ENCODE results near the gene UTP4.

DNA sequence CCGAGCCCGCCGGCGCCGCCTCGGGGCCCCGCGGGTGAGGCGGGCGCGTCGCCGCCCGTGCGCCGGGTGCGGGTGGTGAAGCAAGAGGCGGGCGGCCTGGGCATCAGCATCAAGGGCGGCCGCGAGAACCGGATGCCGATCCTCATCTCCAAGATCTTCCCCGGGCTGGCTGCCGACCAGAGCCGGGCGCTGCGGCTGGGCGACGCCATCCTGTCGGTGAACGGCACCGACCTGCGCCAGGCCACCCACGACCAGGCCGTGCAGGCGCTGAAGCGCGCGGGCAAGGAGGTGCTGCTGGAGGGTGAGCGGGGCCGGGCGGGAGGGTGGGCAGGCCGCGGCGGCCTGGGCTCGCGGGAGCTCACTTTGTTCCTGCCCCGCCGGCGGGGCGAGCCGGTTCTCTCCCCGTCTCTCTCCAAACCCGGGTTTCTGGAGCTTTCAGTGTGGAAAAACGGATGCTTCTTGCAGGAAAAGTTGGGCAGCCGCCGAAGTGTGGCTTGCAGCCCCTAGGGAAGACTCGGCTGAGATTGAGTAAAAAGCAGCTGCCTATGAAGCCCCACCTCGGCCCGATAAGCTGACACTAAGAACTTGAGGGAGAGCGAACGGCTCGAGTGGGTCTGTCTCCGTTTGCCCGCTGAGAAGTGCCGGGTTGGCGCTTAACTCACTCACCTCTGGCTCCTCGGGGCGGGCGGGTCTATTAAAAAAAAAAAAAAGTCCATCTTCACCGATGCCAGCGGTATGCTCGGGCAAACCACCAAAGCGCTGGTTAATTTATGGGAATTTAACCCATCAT lies 55.2 kb downstream of the UTP4 start:
- TF ChIP-seq, protein P1, sequence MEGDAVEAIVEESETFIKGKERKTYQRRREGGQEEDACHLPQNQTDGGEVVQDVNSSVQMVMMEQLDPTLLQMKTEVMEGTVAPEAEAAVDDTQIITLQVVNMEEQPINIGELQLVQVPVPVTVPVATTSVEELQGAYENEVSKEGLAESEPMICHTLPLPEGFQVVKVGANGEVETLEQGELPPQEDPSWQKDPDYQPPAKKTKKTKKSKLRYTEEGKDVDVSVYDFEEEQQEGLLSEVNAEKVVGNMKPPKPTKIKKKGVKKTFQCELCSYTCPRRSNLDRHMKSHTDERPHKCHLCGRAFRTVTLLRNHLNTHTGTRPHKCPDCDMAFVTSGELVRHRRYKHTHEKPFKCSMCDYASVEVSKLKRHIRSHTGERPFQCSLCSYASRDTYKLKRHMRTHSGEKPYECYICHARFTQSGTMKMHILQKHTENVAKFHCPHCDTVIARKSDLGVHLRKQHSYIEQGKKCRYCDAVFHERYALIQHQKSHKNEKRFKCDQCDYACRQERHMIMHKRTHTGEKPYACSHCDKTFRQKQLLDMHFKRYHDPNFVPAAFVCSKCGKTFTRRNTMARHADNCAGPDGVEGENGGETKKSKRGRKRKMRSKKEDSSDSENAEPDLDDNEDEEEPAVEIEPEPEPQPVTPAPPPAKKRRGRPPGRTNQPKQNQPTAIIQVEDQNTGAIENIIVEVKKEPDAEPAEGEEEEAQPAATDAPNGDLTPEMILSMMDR (IDR thresholded peaks at IDR 0.05), result no peak
- TF ChIP-seq POLR2AphosphoS5 (IDR thresholded peaks at IDR 0.05; ENCODE audit: insufficient read depth in 1 of 2, low read depth in 1 of 2) (peak in 1 of 2 donors; percentile 39), POLR2A (IDR thresholded peaks at IDR 0.05) (no peak)
